Stimulated activated CD4-positive, alpha-beta T cell treated with anti-CD3 and anti-CD28 coated beads, Interleukin-4, amount 100 ng/mL, for 1 hour (primary cell): ENCODE results near the gene BCAN.

Experiments
- DNase-seq: peaks from one replicate; pipeline ENCODE4 v3.0.0-alpha.2; 2020

Gene BCAN

GRCh38 chr1:156677616-156678596, 36.0 kb downstream of the BCAN start:
- DNase-seq, result no peak

GRCh38 chr1:156680056-156680455, 38.1 kb downstream of the BCAN start:
- DNase-seq, result no peak

- no peak for DNase-seq
These were observed 39.5 kb downstream of the BCAN start for GRCh38 chr1:156681196-156681960.

GRCh38 chr1:156682166-156682890, 40.4 kb downstream of the BCAN start:
- DNase-seq, result no peak

- no peak for DNase-seq
These were observed 42.4 kb downstream of the BCAN start for GRCh38 chr1:156684227-156684782.

- peak; percentile 74 for DNase-seq
These were observed 47.4 kb downstream of the BCAN start for GRCh38 chr1:156689035-156689952.

GRCh38 chr1:156689953-156690674, 48.2 kb downstream of the BCAN start:
- DNase-seq, result no peak

GRCh38 chr1:156690675-156691036, 48.7 kb downstream of the BCAN start:
- no peak for DNase-seq

- no peak for DNase-seq
These were observed 49.3 kb downstream of the BCAN start for GRCh38 chr1:156691191-156691590.

- DNase-seq, result no peak
These were observed 49.9 kb downstream of the BCAN start for GRCh38 chr1:156691665-156692440.

- no peak for DNase-seq
These were observed 50.6 kb downstream of the BCAN start for GRCh38 chr1:156692441-156692924.

- no peak for DNase-seq
These were observed 51.3 kb downstream of the BCAN start for GRCh38 chr1:156692925-156693847.

- no peak for DNase-seq
These were observed 52.2 kb downstream of the BCAN start for GRCh38 chr1:156693848-156694689.

- DNase-seq, result no peak
These were observed 52.7 kb downstream of the BCAN start for GRCh38 chr1:156694690-156694962.

- DNase-seq, result no peak
These were observed 54.8 kb downstream of the BCAN start for GRCh38 chr1:156696755-156697154.

- no peak for DNase-seq
These were observed 55.6 kb downstream of the BCAN start for GRCh38 chr1:156697481-156697880.

- no peak for DNase-seq
These were observed 57.1 kb downstream of the BCAN start for GRCh38 chr1:156698995-156699394.
